A549 (cell line): ENCODE results near the gene SLC6A17.

ENCODE experiments used
- CBX2 ChIP-seq: fragments of 200-600 bp; sonication (generic); IDR thresholded peaks from 2 replicates; pipeline ENCODE4 v1.6.1; 2016; ENCODE audit warnings: low read depth, mild to moderate bottlenecking, borderline replicate concordance
- CBX8 ChIP-seq: fragments of 200-600 bp; sonication (generic); IDR thresholded peaks from 2 replicates; pipeline ENCODE4 v1.6.1; 2016
- EP300 ChIP-seq, 2 experiments: fragments of >200 bp; sonication (Bioruptor Twin); formaldehyde crosslinking; IDR thresholded peaks; 2 replicates in 1 of 2; 3 replicates in 1 of 2; pipeline ENCODE4 v1.6.1; 2016 to 2017
- ESRRA ChIP-seq: fragments of 150-350 bp; IDR thresholded peaks from 2 replicates; pipeline ENCODE4 v1.6.1; 2014; ENCODE audit warnings: mild to moderate bottlenecking, low read length, borderline replicate concordance
- TF ChIP-seq, protein P1 (sequence below): fragments of >200 bp; sonication (Bioruptor Twin); formaldehyde crosslinking; IDR thresholded peaks from 3 replicates; pipeline ENCODE4 v1.5.1; 2016

DNA sequence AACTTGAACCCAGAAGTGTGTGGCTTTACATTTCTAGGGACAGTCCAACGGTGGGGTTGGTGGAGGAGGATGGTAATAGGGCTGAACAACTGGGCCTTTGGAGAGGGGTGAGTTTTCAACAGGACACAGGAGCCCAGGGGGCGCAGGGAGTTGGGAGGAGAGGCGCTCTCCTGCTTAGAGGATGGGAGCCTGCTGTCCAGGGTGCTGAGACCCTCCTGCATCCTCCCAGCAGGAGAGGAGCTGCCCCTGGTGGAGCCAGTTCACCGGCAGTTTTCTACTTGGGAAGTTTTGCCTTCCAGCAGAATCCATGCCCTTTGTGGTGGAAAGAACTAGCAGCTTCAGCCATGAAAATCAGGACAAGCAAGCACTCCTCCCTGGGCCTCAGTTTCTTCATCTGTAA, 68.4 kb downstream of the SLC6A17 start:
- no peak for TF ChIP-seq EP300 (IDR thresholded peaks at IDR 0.05)
- TF ChIP-seq CBX2 = no peak
- TF ChIP-seq ESRRA = no peak
- TF ChIP-seq, protein P1, sequence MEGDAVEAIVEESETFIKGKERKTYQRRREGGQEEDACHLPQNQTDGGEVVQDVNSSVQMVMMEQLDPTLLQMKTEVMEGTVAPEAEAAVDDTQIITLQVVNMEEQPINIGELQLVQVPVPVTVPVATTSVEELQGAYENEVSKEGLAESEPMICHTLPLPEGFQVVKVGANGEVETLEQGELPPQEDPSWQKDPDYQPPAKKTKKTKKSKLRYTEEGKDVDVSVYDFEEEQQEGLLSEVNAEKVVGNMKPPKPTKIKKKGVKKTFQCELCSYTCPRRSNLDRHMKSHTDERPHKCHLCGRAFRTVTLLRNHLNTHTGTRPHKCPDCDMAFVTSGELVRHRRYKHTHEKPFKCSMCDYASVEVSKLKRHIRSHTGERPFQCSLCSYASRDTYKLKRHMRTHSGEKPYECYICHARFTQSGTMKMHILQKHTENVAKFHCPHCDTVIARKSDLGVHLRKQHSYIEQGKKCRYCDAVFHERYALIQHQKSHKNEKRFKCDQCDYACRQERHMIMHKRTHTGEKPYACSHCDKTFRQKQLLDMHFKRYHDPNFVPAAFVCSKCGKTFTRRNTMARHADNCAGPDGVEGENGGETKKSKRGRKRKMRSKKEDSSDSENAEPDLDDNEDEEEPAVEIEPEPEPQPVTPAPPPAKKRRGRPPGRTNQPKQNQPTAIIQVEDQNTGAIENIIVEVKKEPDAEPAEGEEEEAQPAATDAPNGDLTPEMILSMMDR = no peak
- TF ChIP-seq CBX8 = no peak
